Measurements from ENCODE around the gene GAD2.

DNA sequence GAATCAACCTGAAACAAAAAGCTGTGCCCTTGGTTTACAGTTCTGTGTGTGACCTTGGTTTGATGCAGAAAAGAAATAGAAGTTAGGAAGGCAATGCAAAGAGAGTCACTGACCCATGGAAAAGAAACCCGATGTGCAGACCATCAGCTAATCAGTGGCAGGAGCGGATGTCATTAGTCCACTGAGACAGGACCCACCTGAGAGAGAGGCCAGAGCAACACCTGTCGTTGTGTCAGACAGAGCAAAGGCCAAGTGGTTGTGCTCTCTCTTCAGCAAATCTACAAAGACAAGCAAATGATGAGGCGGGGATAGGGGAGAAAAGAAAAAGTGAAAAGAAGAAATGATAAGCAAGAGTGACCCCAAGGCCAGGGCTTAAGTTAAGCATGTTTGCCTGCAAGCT is 8.7 kb downstream of the GAD2 start:
- TF ChIP-seq POLR2A (IDR thresholded peaks at IDR 0.05), result no peak
- TF ChIP-seq, protein P1, sequence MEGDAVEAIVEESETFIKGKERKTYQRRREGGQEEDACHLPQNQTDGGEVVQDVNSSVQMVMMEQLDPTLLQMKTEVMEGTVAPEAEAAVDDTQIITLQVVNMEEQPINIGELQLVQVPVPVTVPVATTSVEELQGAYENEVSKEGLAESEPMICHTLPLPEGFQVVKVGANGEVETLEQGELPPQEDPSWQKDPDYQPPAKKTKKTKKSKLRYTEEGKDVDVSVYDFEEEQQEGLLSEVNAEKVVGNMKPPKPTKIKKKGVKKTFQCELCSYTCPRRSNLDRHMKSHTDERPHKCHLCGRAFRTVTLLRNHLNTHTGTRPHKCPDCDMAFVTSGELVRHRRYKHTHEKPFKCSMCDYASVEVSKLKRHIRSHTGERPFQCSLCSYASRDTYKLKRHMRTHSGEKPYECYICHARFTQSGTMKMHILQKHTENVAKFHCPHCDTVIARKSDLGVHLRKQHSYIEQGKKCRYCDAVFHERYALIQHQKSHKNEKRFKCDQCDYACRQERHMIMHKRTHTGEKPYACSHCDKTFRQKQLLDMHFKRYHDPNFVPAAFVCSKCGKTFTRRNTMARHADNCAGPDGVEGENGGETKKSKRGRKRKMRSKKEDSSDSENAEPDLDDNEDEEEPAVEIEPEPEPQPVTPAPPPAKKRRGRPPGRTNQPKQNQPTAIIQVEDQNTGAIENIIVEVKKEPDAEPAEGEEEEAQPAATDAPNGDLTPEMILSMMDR (IDR thresholded peaks at IDR 0.05), result no peak
